Inflammatory macrophage treated with lipopolysaccharide for 4 hours (primary cell): ENCODE results near the gene SULT4A1.

Experiments used
- DNase-seq: peaks from one replicate; pipeline ENCODE4 v3.0.0-alpha.2; 2020

SULT4A1 gene

DNA sequence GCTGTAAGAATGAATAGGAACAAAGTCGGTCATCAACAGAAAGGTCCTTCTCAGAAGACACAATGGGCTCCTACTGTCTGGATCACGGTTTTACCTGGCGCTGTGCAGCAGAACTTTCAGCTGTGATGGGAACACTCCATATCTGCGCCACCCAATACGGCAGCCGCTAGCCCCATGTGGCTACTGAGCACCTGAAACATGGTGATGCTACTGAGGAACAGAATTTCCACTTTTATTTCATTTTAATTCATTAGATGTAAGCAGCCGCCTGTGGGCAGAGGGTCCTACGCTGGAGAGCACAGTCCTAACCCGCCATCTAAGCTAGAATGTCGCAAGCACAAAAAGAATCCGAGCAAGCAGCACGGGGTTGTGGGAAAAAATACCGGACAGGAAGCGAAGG lies 2.7 kb downstream of the SULT4A1 start:
- DNase-seq, result no peak

DNA sequence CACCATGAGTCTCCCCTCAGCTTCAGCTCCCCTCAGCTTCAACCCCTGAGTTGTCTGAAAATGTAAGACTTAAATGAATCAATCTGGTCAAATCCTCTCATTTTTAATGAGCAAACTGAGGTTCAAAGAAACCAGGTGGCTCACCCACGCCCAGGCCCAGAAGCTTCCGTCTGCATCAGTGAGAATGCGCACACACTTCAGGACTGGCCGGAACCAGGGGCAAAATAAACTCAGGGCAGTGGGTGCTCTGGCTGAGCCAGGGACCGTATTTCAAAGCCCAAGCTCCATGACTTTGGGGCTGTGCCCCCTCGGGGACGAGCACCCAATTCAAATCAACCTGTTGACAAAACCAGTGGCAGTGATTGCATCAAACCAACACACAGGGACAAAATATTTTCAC lies 3.1 kb downstream of the SULT4A1 start:
- DNase-seq, result no peak

DNA sequence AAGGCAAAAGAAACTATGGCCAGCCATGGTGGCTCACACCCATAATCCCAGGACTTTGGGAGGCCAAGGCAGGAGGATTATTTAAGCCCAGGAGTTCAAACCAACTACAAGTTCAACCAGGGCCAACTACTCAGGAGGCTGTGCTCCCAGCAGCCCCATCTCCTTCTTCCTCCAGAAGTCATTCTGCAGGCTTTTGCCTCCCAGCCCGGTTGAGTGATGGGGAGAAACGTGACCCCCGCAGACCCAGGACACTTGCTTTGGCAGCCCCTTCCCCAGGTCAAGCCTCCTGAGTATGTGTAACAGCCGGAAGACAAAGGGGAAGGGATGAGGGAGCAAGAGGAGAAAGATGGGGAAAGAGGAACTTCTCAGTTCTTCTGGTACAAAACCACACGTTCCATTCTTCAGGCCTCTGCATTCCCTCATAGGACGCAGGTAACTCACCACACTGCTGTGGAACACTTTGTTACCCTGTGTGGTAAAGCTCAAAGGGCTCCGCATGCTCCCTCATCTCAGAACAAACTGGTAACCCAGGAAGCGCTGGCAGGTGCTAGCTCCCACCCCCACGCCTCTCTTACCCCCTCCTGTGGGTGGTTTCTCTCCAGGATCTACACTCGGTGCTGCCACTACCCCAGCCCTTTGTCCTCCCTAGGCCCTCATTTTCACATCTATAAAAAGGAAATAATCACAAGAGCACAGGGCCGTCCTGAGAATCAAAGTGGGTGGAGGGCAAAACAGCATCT lies 4.0 kb downstream of the SULT4A1 start:
- DNase-seq, result no peak

DNA sequence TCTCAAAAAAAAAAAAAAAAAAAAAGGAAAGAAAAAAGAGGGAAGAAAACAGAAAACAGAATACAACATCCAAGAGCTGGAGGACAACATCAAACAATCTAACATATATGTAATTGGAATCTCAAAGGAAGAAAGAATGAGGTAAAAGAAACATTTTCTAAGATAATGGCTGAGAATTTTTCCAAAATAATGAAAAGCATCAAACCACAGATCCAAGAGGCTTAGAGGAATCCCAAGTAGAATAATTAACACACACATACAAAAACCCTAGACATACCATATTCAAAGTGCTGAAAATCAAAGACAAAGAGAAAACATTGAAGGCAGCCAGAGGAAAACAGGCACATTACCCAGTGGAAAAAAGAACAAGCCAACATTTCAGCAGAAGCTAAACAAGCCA lies 4.9 kb downstream of the SULT4A1 start:
- no peak for DNase-seq

DNA sequence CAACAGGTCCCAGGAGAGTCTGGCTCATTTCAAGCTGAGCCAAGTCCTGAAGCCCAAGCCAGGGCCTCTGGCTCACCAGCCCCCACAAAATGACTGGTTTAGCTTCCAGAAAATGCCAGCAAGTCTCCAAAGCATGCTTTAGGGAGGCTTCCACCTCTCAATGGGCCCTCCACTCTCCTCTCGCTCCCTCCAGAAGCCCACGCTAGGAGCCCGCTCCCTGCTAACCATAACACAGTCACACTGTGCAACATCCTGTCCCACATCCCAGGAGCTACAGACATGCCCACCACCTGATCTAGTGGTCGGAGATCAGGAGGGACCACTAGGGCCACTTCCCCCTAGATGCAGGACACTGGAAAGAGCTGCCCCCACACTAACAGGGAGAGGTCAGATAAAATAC lies 6.9 kb downstream of the SULT4A1 start:
- no peak for DNase-seq

DNA sequence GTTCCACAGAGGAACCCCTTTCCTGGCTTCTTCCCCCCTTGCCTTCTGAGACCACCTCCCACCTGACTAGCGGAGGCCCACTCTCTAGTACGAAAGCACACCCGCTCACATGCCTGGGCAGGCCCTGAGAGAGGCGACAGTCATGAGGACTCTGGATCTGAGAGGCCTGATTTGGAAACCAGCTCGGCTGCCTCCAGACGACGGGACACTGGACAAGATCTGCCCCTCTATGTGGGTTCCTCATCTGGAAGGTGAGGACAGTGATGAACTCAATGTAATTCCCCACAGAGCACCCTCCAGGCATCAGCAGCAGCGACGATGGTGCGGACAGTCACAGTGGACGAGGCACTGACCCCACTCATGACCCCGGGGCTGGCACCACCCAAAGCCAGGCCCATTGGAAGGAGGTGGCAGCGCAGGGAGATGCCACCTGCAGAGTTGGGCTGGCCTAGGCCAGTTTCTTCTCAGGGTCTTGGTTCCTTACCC lies 7.5 kb downstream of the SULT4A1 start:
- no peak for DNase-seq

DNA sequence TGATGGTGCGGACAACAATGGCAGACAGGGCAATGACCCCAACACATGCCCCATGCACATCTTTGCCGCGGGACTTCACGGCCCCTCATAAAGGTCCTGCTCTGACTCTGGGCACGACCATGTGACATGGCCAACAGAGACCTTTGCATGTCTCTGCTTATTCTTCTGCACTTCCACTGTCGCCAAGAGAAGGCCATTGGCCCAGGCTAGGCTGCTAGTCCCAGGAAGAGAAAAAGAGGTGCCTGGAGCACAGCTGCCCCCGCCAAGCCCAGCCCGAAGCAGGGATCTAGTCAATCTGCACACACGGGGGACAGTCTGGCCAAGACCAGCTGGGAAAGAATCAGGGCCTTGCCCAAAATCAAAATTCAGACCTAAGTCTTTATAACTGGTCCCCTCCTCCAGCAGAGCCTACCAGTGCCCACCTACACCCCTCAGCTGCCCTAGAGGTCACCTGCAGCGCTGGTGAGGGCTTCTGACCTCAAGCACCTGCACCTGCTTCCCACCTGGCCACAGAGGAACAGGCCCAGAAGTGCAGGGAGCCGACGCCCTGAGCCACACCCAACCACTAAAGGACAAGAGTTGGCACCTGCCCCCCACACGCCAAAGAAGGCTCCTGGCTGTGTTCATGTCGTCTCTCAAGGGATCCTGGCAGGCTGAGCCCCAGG lies 8.1 kb downstream of the SULT4A1 start:
- no peak for DNase-seq

DNA sequence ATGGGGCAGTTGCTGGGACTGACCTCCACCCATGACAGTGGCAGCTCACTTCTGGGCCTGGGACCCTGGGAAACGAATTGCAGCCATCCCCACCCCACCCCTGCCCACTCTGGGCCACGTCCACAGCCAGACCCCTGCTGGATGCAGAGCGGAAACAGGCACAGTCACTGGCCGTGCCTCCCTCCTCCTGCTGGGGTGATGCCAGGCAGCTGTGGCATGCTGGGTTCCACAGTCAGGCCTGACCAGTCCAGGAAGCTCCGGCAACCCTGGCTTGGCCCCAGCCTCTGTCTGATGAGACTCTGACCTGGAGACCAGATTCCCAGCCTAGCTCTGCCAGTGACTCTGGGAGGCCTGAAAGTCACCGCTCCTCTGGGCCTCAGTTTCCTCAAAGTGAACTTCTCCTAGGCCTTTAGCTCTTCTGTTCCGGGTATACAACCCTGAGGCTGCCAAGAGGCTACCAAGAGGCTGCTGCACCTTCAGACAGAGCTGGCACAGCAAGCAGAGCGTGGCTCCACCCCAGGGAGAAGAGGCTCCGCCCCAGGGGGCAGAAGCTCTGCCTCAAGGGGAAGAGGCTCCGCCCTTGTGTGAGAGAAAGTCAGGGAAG lies 8.9 kb downstream of the SULT4A1 start:
- no peak for DNase-seq

DNA sequence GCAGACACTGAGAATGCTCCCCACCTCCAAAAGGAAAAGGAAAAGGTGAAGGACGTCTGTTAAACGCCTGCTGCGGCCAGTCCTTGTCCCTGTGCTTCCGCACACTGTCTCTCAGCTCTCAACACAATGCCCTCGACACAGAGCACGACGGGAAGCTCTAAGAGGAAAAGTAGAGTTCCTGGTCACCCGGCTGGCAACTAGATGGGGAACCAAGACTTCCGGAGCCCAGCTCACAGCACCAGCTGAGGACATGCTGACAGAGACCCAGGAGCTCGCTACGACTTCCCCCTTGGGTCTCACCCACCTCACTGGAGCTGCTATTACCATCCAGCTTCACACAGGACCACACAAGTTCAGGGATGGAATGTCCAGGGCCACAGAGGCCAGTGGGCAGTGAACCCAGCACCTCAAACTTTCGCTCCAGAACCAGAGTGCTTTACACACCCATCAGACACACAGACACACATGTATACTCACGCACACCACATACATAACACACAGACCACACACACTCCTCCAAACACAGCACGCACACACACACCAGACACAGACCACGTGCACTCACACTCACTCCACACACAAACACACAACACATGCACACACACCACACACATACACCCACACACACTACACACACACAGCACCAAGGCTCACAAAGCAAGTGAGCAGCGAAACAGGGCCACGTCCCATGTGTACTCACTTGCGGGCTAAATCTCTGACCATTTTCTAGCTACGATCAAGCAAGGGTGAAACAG lies 9.6 kb downstream of the SULT4A1 start:
- no peak for DNase-seq

DNA sequence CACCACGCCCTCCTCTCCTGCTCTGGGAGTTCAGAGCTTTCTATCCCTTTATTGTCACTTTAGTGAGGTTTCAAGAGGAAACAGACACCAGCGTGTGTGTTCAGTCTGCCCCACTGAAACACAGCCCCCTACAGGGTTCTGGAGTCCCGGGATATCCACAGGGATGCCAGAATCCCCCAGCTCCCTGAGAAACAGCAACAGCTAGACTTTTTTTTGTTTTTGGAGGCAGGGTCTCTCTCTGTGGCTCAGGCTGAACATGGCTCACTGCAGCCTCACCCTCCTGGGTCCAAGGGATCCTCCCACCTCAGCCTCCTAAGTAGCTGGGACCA lies 10.4 kb downstream of the SULT4A1 start:
- DNase-seq, result no peak

DNA sequence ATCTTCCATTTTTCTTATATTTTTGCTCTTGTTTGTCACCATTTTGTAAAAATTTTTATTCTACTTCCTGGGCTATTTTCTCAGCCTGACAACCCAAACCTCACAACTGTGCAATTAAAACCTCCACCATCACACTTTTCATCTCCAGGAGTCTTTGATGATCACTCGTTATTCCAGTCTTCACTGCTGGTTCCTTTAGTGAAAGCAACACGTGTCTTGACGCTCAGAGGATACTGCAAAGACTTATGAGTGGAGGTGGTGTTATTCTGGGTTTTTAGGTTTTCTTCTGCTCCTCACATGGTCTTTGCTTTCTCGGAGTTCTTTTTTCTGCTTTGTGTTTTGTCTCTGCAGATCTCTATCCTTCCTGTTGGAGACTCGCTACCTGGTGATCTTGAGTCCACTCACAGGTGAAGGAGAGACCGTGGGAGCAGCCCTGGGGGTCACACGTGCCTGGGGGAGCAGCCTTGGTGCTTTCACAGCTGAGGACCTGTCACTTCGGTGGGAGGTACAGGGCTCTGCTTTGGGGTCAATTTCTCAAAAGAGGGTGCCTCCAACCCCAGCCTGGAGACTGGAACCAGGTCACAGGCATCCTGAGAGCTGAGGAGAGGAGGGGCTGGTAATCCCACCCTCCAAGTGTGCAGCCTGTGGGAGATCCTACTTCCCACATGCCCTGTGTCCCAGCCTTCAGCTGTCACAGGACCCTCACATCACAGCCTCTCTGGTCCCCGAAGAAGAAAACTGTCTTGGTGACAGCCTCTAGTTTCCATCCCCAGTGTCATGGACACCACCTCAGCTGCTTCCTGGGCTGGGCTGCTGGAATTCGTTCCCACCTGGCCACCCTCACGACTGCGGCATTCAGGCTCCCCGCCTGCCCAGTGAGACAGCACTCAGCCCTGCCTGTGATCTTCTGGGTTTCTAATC lies 11.0 kb downstream of the SULT4A1 start:
- no peak for DNase-seq

DNA sequence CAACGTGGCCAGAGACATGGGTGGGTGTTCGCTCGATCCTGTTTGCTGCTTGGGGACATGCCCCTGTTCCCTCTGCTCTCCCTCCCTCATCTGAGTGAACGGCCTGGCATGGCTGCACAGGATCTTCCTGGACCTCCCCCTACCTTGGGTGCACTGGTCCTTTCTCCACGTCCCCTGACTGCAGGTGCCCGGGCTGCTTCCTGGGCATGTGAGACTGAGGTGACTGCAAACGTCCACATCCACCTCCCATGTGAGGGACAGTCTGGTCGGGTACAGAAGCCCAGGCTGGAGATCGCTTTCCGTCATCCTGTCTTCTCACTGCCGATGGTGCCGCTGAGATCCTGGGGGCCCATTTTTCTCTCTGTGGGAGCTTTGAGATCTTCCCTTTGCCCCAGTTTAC lies 11.8 kb downstream of the SULT4A1 start:
- no peak for DNase-seq

DNA sequence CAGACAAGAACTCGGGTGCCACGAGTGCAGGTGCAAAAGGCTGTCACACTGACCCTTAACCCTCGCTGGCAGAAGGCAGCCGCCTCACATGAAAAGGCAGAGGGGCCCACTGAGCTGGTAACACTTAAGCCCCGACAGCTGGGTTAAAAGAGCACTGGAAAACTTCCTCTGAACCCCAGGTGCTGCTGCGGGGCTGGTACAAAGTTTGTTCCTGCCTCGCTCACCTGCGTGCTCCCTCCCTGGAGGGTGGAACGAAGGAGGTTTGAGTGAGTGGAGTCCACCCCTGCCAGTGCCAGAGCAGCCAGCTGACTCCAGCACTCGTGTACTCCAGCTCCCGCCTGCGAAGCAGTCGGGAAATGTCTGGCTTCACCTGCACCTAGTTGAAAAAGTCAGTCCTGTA lies 12.6 kb downstream of the SULT4A1 start:
- no peak for DNase-seq

DNA sequence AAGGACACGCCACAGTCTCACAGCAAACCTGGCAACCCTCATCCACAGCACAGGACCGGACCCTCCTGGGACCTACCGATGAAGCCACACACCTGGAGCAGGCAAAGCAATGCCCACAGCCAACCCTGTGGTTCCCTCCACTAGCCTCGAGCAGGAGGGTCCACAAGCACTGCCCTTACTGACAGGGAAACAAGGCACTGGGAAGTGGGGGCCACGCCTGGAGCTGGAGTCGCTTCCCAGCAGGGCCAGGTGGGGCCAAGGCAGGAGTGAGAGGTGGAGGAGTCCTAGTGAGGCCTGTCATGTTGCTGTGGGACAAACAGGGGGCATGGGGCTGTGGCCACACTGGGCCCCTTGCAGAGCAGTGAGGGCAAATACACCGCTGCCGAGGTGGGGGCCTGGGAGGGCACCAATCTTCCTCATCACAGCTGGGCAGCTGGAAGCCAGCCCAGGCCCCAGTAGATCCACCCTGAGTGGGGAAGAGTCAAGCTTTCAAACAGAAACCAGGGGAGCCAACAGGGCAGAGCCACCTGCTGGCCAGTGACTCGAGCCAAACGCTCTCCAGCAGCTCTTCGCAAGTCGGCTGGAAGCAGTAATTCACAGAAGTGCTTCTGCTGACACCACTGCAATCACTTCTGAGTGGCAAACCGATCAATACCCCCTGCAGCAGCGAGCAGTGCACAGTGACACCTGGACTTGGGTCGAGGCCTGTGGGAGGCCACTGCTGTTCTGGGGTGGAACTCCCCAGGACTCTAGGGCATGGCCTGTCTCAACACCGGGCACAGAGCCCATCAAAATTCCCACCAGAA lies 13.7 kb downstream of the SULT4A1 start:
- no peak for DNase-seq

DNA sequence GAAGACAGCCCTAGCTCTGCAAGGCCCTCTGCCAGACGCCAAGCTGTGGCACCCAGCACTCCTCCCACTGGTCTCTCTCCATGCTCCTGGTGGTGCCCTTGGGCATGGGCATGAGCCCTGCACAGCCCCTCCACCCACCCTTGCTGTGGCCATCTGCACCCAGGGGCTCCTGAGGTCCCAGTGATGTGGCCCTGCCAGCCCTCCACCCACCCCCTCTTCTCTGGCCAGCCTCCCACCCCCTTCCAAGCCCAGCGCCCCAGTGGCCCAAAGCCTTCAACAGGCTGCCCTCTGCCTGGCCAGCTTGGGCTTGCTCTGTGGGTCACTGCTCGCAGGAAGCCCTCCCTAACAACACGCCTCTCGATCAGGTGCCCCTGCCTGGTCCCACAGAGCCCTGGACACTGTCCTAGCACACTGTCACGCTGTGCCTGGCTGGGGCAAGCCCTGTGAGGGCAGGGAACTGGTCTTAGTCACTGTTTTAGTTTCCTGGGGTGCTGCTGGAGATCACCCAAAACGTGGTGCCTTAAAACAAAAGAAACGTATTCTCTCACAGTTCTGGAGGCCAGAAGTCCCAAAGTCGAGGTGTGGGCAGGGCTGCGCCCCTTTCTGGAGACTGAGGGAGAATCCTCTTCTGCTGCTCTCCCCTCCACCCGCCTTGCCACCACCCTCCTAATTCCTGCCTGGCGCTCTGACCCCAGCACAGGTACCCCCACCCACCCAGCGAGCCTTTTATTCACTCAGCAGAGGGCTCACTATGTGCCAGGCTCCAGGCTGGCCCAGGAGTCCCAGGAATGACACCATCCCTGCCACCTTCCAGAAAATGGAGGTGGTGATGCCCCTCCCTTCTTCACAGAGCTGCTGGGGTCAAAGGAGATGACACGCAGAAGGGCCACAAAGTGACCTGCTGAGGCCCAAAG lies 14.7 kb downstream of the SULT4A1 start:
- no peak for DNase-seq

DNA sequence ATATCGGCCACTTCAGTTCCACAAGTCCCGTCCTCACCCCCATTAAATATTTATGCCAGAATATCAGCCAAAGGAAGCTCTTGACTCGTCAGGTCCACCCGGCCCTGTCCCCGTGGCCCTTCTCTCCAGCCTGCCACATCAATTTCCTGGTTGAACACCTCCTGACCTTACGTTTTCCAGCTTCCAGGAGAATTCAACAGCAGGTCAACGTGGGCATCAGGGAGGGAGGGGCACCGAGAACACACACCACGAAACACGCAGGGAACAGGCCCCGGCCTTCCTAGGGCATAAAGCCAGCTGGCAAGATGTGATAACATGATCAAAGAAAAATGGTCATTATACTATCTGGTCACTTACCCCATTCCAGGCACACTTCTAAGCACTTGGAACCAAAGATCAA lies 15.3 kb downstream of the SULT4A1 start:
- DNase-seq, result no peak

DNA sequence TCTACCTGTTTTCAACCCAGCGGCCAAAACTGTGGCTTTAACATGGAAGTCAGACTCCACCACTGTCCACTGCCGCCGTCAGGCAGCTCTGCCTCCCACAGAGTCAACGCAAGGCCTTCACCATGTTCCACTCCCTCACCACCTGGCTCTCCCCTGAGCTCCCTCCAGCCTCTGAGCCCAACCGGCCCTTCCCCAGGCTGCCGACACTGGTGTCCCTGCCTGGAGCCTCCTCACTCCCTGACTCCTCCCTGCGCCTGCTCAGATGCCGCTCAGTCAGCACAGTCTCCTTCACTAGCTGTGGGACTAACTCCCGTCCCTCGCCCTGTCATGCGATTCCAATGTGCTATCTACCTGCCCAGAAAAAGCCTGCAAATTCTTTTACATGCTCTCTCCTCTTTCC lies 16.3 kb downstream of the SULT4A1 start:
- DNase-seq, result no peak

DNA sequence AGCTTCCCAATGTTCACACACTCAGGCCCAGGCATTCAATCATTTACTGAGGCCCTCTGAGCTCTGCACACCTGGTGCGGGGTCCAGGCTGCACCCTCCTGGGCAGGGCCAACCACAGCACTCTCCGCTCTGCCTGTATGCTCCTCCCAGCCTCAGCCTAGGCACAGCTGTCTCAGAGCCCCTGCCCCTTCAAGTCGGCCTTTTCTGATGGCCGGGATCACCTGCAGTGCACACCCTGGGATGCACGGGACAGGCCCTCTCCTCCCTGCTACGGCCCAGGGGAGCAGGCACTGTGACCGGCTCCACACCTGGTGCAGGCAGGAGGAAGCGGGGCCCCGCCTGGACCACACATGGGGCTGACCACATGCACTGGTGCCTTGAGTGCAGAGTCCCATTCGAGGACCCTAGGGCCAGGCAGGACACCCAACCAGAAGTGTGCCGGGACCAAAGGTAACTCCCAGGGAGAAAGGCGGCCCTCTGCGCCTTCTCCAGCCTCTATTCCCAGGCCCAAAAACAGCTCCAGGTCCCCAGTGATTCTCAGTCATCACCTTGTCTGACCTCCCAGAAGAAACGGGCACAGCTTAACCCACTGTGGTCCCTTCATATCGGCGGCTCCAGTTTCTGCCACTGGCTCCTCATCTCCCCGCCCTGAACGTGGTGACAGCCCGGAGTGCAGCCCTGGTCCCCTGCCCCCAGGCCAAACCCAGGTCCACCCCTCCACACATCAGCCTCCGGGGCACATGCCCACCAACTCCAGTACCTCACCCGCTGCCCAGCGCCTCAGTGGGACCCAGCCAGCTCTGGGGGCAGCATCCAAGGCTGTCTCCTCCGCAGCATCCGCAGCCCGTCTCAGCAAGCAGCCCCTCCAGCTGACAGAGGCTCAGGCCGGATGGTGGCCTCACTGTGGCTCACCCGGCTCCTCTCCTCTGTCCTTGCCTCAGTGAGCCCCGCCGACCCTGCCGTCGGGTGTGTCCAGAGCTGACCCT lies 17.5 kb downstream of the SULT4A1 start:
- DNase-seq, result no peak
